GM12801 (cell line): ENCODE data around the gene PSMD11.

Source experiments
- TF ChIP-seq, protein P1 (sequence below): IDR thresholded peaks from one replicate; pipeline ENCODE4 v1.5.1; 2011; ENCODE audit warnings: control low read depth; ENCODE audit not compliant: insufficient read length; ENCODE audit errors: extremely low read depth

The PSMD11 gene

GRCh38 chr17:32488177-32488542 is 43.9 kb downstream of the PSMD11 start:
- TF ChIP-seq, protein P1, sequence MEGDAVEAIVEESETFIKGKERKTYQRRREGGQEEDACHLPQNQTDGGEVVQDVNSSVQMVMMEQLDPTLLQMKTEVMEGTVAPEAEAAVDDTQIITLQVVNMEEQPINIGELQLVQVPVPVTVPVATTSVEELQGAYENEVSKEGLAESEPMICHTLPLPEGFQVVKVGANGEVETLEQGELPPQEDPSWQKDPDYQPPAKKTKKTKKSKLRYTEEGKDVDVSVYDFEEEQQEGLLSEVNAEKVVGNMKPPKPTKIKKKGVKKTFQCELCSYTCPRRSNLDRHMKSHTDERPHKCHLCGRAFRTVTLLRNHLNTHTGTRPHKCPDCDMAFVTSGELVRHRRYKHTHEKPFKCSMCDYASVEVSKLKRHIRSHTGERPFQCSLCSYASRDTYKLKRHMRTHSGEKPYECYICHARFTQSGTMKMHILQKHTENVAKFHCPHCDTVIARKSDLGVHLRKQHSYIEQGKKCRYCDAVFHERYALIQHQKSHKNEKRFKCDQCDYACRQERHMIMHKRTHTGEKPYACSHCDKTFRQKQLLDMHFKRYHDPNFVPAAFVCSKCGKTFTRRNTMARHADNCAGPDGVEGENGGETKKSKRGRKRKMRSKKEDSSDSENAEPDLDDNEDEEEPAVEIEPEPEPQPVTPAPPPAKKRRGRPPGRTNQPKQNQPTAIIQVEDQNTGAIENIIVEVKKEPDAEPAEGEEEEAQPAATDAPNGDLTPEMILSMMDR: no peak

DNA sequence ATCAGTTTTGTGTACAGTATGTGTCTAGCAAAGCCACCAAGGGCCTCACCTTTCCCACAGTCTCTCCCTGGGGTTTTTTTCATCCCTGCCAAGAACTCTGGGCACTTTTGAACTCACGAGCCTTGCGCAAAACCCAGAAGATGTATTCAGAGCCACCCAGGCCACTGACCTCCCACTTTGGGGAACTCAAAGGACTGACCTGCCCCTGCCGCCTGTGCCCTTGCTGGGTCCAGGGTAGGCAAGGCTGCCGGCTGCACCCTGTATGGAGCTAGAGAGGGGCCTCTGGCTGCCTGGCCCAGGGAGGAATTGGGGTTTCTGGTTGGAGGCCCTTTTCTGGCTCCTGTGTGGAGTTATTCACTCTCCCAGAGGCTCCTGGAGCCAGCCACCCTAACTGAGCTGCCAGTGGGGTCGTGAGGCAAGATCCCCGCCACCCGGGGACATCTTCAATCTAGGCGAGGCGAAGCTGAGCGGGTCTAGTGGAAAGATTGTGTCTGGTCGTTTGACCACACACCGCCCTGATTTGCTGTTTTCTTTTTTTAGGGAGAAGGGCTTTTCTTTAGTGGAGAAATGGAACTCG is 44.4 kb downstream of the PSMD11 start:
- TF ChIP-seq, protein P1: no peak

DNA sequence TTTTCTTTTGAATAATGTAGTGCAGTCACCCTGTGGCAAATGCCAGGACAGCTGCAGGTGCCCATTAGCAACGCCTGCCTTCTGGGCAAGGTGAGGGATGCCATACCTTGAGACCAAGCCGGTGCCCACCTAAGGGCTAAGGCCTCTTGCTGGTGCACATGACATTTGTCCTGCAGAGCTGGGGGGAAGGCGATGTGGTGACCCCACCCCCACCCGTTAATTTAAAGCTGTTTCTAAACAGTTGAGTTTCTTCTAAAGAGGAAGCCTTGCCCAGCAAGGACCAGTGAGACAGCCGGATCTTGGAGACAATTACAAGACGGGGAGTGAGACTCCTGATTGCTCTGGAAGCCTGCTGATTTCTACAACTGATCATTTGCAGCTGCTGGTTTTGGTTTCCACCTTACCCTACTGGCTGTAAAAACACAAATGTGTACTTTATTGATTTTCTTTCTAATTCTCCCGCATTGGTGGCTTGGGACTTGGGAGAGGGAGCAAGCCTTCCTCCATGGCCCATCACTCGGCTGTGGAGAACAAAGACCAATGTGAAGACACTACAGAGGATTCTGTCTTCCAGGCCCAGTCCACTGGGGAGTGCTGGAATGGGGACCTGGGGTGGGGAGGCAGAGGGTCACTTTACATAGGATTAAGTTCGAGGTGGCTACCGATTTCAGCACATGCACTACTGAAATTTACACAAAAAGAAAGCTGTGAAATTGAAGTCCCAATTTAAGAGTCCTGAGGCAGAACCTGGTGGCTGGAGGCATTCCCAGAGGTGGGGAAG is 45.2 kb downstream of the PSMD11 start:
- TF ChIP-seq, protein P1: no peak

DNA sequence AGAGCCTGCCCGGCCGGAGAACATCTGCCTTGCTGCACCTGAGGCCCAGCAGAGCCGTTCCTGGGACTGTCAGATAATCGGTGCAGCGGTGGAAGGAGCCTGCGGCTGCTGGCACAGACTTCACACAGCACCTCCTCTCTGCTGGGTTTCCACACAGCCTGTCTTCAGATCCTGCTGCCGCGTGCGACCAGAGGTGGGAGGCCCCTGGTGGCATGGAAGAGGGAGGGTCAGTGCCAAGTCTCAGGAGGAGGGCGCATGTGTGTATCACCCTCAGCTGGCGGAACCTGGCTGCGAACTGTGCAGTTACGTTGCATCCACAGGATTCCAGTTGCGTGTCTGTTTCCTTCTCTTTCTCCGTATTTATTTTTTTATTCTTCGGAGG is 45.8 kb downstream of the PSMD11 start:
- TF ChIP-seq, protein P1: no peak

DNA sequence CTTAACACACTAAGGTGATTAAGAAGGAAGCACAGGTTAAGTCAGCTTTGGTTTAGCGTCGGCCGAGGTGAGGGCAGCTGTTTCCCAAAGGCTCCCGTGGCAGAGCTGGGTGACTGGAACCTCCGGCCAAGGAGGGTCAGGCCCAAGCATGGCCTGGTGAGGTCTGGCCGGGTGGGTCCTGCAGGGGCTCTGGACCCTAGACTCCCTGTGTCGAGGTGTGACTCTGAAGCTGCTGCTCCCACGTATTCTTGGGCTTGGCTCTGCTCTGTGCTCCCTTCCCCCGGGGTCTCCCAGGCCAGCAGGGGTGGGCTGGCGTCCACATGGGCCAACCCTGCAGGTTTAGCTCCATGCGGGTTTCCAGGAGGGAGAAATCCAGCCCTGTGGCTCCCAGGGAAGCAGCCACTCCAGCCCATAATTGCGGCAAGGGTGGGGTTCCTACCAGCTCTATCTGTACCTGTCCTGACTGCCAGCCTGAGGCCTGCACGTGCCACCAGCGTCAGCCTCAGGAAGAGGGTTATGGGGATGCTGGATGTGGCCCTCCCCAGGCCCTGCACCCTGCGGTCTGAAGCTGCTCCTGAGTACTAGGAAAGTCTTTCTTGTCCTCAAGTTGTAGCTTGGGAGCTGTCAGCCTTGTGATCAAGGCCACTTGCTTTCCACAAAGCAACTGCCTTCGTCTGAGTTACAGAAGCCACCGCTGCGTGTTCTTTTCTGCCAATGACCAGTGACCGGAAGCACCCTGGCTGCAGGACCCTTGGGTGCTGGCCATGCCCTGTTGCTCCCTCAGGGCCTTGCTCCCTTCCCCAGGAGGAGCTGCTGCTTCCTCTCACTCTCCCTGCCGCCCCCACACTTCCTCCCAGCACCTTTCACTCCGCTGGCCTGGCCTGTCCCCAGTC is 47.3 kb downstream of the PSMD11 start:
- TF ChIP-seq, protein P1: no peak

GRCh38 chr17:32492264-32492589 is 47.9 kb downstream of the PSMD11 start:
- TF ChIP-seq, protein P1: no peak

GRCh38 chr17:32492648-32493289 is 48.5 kb downstream of the PSMD11 start:
- TF ChIP-seq, protein P1: no peak
